H1 (cell line): ENCODE data around the gene SLC35F3. TPM values are rescaled to one million over a fixed set of nuclear protein-coding genes. Genes with fewer than 3 reads are reported as not detected.

ENCODE experiments used
- CTCF ChIA-PET: fragments of 300-600 bp; sonication (Branson Sonifier 250); formaldehyde crosslinking; loops from one replicate; lab custom pipeline; 2021; ENCODE audit not compliant: partially characterized antibody; lab: Charles Lee
- POLR2A ChIA-PET: fragments of 300-600 bp; sonication (Branson Sonifier 250); formaldehyde crosslinking; loops from one replicate; lab custom pipeline; 2021; ENCODE audit warnings: inconsistent platforms; ENCODE audit not compliant: partially characterized antibody; lab: Charles Lee
- DNase-seq, 2 experiments: peaks; one replicate each; pipeline versions ENCODE4 v3.0.0 to v3.0.0-alpha.2; 2010 to 2022; ENCODE audit warnings: low spot score in 2 of 2, low read depth in 1 of 2, mixed read lengths in 1 of 2
- FAIRE-seq: peaks from 2 replicates; lab custom pipeline; 2011; peaks lifted over from hg19 to GRCh38; lab: Jason Lieb, UNC
- H2AFZ ChIP-seq: 2 replicates; pipeline ENCODE4 v1.8.1; 2012; ENCODE audit warnings: low read length, inconsistent platforms
- H2AK5ac ChIP-seq: 2 replicates; pipeline ENCODE4 v1.6.1; 2013; ENCODE audit warnings: low read depth, low read length
- H2BK120ac ChIP-seq: replicated peaks from 2 replicates; pipeline ENCODE3; 2013; ENCODE audit warnings: low read depth, low read length, inconsistent platforms
- H2BK12ac ChIP-seq: 2 replicates; pipeline ENCODE4 v1.6.1; 2013; ENCODE audit warnings: low read depth, low read length
- H2BK15ac ChIP-seq: 2 replicates; pipeline ENCODE4 v1.6.1; 2013; ENCODE audit warnings: low read length
- H2BK20ac ChIP-seq: 2 replicates; pipeline ENCODE4 v1.6.1; 2013; ENCODE audit warnings: low read length
- H2BK5ac ChIP-seq: 2 replicates; pipeline ENCODE4 v1.6.1; 2013; ENCODE audit warnings: low read depth, low read length
- H3K14ac ChIP-seq: 2 replicates; pipeline ENCODE4 v1.6.1; 2013; ENCODE audit warnings: inconsistent platforms; ENCODE audit not compliant: insufficient read length
- H3K18ac ChIP-seq: 2 replicates; pipeline ENCODE4 v1.6.1; 2013; ENCODE audit warnings: low read length; ENCODE audit errors: extremely low read depth
- H3K23ac ChIP-seq: 2 replicates; pipeline ENCODE4 v1.6.1; 2013; ENCODE audit warnings: inconsistent platforms; ENCODE audit not compliant: insufficient read length
- H3K23me2 ChIP-seq: 2 replicates; pipeline ENCODE4 v1.6.1; 2013; ENCODE audit warnings: low read depth, low read length
- H3K27ac ChIP-seq: 2 replicates; pipeline ENCODE4 v1.6.1; 2011; ENCODE audit warnings: low read depth, low read length, inconsistent platforms
- H3K27me3 ChIP-seq, 4 experiments: replicated peaks in 1 of 4; 1 replicate in 1 of 4; 2 replicates in 3 of 4; pipeline versions ENCODE4 v1.6.1 to v1.8.1; 2011 to 2013; ENCODE audit warnings: low read length in 3 of 4, mild to moderate bottlenecking in 3 of 4, inconsistent platforms in 2 of 4, mixed read lengths in 2 of 4, moderate library complexity in 1 of 4; ENCODE audit not compliant: control insufficient read depth in 3 of 4, insufficient read depth in 3 of 4; ENCODE audit errors: extremely low read depth in 1 of 4
- H3K36me3 ChIP-seq, 4 experiments: 2 replicates each; pipeline versions ENCODE4 v1.6.1 to v1.8.1; 2011 to 2013; ENCODE audit warnings: mild to moderate bottlenecking in 4 of 4, low read length in 3 of 4, moderate library complexity in 2 of 4, control low read depth in 1 of 4, inconsistent platforms in 1 of 4; ENCODE audit not compliant: insufficient read depth in 4 of 4, control insufficient read depth in 2 of 4
- H3K4ac ChIP-seq: replicated peaks from 2 replicates; pipeline ENCODE3; 2013; ENCODE audit warnings: low read length, low read depth, mixed read lengths, inconsistent platforms; ENCODE audit not compliant: insufficient read length
- H3K4me1 ChIP-seq, 4 experiments: replicated peaks in 1 of 4; 1 replicate in 1 of 4; 2 replicates in 3 of 4; pipeline versions ENCODE4 v1.6.1 to v1.8.1; 2011 to 2013; ENCODE audit warnings: low read length in 3 of 4, inconsistent platforms in 2 of 4, mixed read lengths in 1 of 4; ENCODE audit not compliant: insufficient read depth in 4 of 4, control insufficient read depth in 3 of 4
- H3K4me2 ChIP-seq, 2 experiments: 2 replicates each; pipeline versions ENCODE4 v1.6.1 to v1.8.1; 2011 to 2013; ENCODE audit warnings: low read depth in 2 of 2, low read length in 2 of 2, control low read depth in 1 of 2, inconsistent platforms in 1 of 2, mild to moderate bottlenecking in 1 of 2; ENCODE audit not compliant: insufficient read depth in 1 of 2
- H3K4me3 ChIP-seq, 4 experiments: fragments of 200-600, 300-600 bp in 1 of 4; sonication (generic), shearing (Covaris generic), sonication (Bioruptor Twin) in 1 of 4; 2 replicates each; pipeline versions ENCODE4 v1.5.1 to v1.8.1; 2011 to 2016; ENCODE audit warnings: low read length in 4 of 4, low read depth in 3 of 4, control low read depth in 2 of 4, inconsistent platforms in 2 of 4, mild to moderate bottlenecking in 2 of 4, mixed read lengths in 1 of 4, moderate library complexity in 1 of 4; ENCODE audit not compliant: insufficient read depth in 2 of 4; ENCODE audit errors: extremely low read depth in 1 of 4
- H3K56ac ChIP-seq: replicated peaks from 2 replicates; pipeline ENCODE3; 2013; ENCODE audit warnings: low read depth, mild to moderate bottlenecking, mixed read lengths, low read length, inconsistent platforms; ENCODE audit not compliant: insufficient read length
- H3K79me1 ChIP-seq: 2 replicates; pipeline ENCODE4 v1.6.1; 2013; ENCODE audit warnings: low read depth, low read length, control low read depth
- H3K79me2 ChIP-seq, 2 experiments: 2 replicates each; pipeline versions ENCODE4 v1.6.1 to v1.8.1; 2012 to 2013; ENCODE audit warnings: low read length in 2 of 2, mild to moderate bottlenecking in 2 of 2, inconsistent platforms in 1 of 2; ENCODE audit not compliant: insufficient read depth in 2 of 2, control insufficient read depth in 1 of 2
- H3K9ac ChIP-seq, 4 experiments: replicated peaks in 1 of 4; 1 replicate in 1 of 4; 2 replicates in 3 of 4; pipeline versions ENCODE4 v1.6.1 to v1.8.1; 2011 to 2013; ENCODE audit warnings: low read depth in 3 of 4, low read length in 3 of 4, control low read depth in 2 of 4, mild to moderate bottlenecking in 2 of 4, moderate library complexity in 2 of 4, inconsistent platforms in 1 of 4; ENCODE audit errors: extremely low read depth in 1 of 4
- H3K9me3 ChIP-seq, 2 experiments: 2 replicates each; pipeline versions ENCODE4 v1.6.1 to v1.8.1; 2012 to 2013; ENCODE audit warnings: mild to moderate bottlenecking in 2 of 2, moderate library complexity in 2 of 2, control low read depth in 1 of 2, inconsistent platforms in 1 of 2, low read depth in 1 of 2, low read length in 1 of 2, mixed read lengths in 1 of 2; ENCODE audit not compliant: insufficient read depth in 2 of 2
- H4K20me1 ChIP-seq, 2 experiments: replicated peaks in 1 of 2; 2 replicates each; pipeline versions ENCODE3 to v1.8.1; 2011 to 2013; ENCODE audit warnings: inconsistent platforms in 2 of 2, low read length in 2 of 2, mild to moderate bottlenecking in 1 of 2; ENCODE audit not compliant: insufficient read depth in 2 of 2, control insufficient read depth in 1 of 2
- H4K5ac ChIP-seq: 2 replicates; pipeline ENCODE4 v1.6.1; 2013; ENCODE audit warnings: low read length, low read depth, mixed read lengths, inconsistent platforms; ENCODE audit not compliant: insufficient read length
- H4K8ac ChIP-seq: 2 replicates; pipeline ENCODE4 v1.8.0; 2013; ENCODE audit warnings: mild to moderate bottlenecking, moderate library complexity, low read length, inconsistent platforms; ENCODE audit not compliant: insufficient read depth; ENCODE audit errors: extremely low read depth
- H4K91ac ChIP-seq: replicated peaks from 2 replicates; pipeline ENCODE3; 2013; ENCODE audit warnings: low read length, mixed read lengths, inconsistent platforms; ENCODE audit not compliant: insufficient read length
- CHD1 ChIP-seq: IDR thresholded peaks from 2 replicates; pipeline ENCODE4 v1.6.1; 2012; ENCODE audit warnings: low read depth, low read length, improper control_type of control experiment
- USF2 ChIP-seq: IDR thresholded peaks from 2 replicates; pipeline ENCODE4 v1.6.1; 2011; ENCODE audit warnings: low read length, improper control_type of control experiment
- WGBS, 2 experiments: shearing (Covaris generic) in 1 of 2; methylation state at CpG; one replicate each; pipeline versions ENCODE4 v1.1.6 to v1.1.7; 2013 to 2015; ENCODE audit warnings: low lambda C conversion rate in 2 of 2, mixed read lengths in 2 of 2, inconsistent platforms in 1 of 2, low coverage in 1 of 2, missing lambda C conversion rate in 1 of 2; ENCODE audit not compliant: insufficient replicate concordance in 2 of 2, insufficient coverage in 1 of 2, insufficient read length in 1 of 2; ENCODE audit errors: extremely low coverage in 1 of 2, missing lambda C conversion rate in 1 of 2; 5-methylcytosine and 5-hydroxymethylcytosine counted together
- polyA plus RNA-seq, 7 experiments: library from polyadenylated mRNA; depleted of rRNA in 3 of 7; stranded (reverse) in 5 of 7; unstranded in 2 of 7; fragments of >200 nt in 5 of 7; fragments of 200-250 nt in 2 of 7; gene quantifications; 1 replicate in 5 of 7; 2 replicates in 1 of 7; 4 replicates in 1 of 7; pipeline versions ENCODE4 v1.2.1 to v1.2.3, GENCODE V29; 2011 to 2013; ENCODE audit warnings: missing spikeins in 2 of 7, mixed read lengths in 2 of 7
- total RNA-seq: library from RNA; stranded (reverse); fragmentation: NEBNext Ultra II Directional; extraction: Animal tissue kit (Norgen Biotek cat#: 25700); gene quantifications from 2 replicates; pipeline ENCODE4 v1.2.1, GENCODE V29; 2021

The SLC35F3 gene
- total and polyA plus RNA-seq, 2 of the 8 experiments (the other 6 are each of a cell fraction or from before 2014, with no cell fraction given) = 0.78 to 1.2 TPM

GRCh38 chr1:234355782-234356510 lies 451.5 kb downstream of the SLC35F3 start:
- H3K79me2 ChIP-seq = no peaks in the 10 kb centered on the region
- no peaks in the 10 kb centered on the region for H3K79me1 ChIP-seq
- no peak overlapping the region for H3K4me3 ChIP-seq
- no peak overlapping the region for H4K91ac ChIP-seq
- H3K23me2 ChIP-seq = no peaks in the 10 kb centered on the region
- no peak overlapping the region for H3K4ac ChIP-seq
- no peak overlapping the region for H3K9ac ChIP-seq
- H2AK5ac ChIP-seq = no peak overlapping the region
- H3K4me2 ChIP-seq = no peak overlapping the region
- no peak overlapping the region for H3K18ac ChIP-seq
- no peak overlapping the region for H3K14ac ChIP-seq
- no peaks in the 10 kb centered on the region for H3K27me3 ChIP-seq
- H3K23ac ChIP-seq = no peak overlapping the region
- H3K56ac ChIP-seq = no peak overlapping the region
- WGBS, 2 experiments = 89% methylated on average over 3 of the region's 3 CpGs; no CpG with 5 or more reads in 1 of the 2 experiments
- H3K36me3 ChIP-seq = no peaks in the 10 kb centered on the region
- no peak for TF ChIP-seq USF2
- TF ChIP-seq CHD1 = no peak
- no peaks in the 10 kb centered on the region for H4K20me1 ChIP-seq
- H2BK12ac ChIP-seq = no peak overlapping the region
- H2AFZ ChIP-seq = no peak overlapping the region
- FAIRE-seq (no peak), DNase-seq (no peak)
- H4K5ac ChIP-seq = no peak overlapping the region
- no peak overlapping the region for H3K27ac ChIP-seq
- no peak overlapping the region for H4K8ac ChIP-seq
- no peak overlapping the region for H2BK5ac ChIP-seq
- ChIA-PET POLR2A (no interaction called here), CTCF (interaction anchor here (0.6 kb wide), 1 partner anchor 178 kb away, joined by 3 read pairs; no protein-coding TSS in a partner anchor)
- H2BK20ac ChIP-seq = no peak overlapping the region
- no peak overlapping the region for H2BK120ac ChIP-seq
- no peaks in the 10 kb centered on the region for H3K9me3 ChIP-seq
- H2BK15ac ChIP-seq = no peak overlapping the region
- peaks cover 0 to 3% (median 0%) of the 10 kb centered on the region in 4 experiments; a peak in 1 of 7 replicates for H3K4me1 ChIP-seq
